Spleen (tissue), 7 donors: Measurements from ENCODE around the gene BTBD2.

Experiments used
- POLR2A ChIP-seq, 3 donors: fragments of 450-650 bp; IDR thresholded peaks; one replicate each; pipeline ENCODE4 v1.5.1; 2017; ENCODE audit warnings: antibody characterized with exemption in 3 of 3, mild to moderate bottlenecking in 1 of 3
- POLR2AphosphoS5 ChIP-seq, 3 donors: sonication (generic); formaldehyde crosslinking; IDR thresholded peaks; one replicate each; pipeline ENCODE4 v1.5.1; 2017; ENCODE audit warnings: antibody characterized with exemption in 3 of 3
- TF ChIP-seq, protein P1 (sequence below), 11 experiments: fragments of 200-600 bp in 7 of 11; fragments of 450-650 bp in 4 of 11; sonication (generic) in 4 of 11; IDR thresholded peaks in 8 of 11; conservative IDR thresholded peaks in 3 of 11; 1 replicate in 7 of 11; 2 replicates in 4 of 11; pipeline versions ENCODE4 v1.4.0 to v1.8.0; 2016 to 2021; ENCODE audit warnings: antibody characterized with exemption in 11 of 11, inconsistent platforms in 4 of 11, mild to moderate bottlenecking in 1 of 11
- donor health status: DM: no; HTN: no; CAD: no; lungs with moderate emphysema.
- donor health status: DM: no; HTN: no; CAD: no.
- donor health status: DM: no; HTN: no; CAD: no.

DNA sequence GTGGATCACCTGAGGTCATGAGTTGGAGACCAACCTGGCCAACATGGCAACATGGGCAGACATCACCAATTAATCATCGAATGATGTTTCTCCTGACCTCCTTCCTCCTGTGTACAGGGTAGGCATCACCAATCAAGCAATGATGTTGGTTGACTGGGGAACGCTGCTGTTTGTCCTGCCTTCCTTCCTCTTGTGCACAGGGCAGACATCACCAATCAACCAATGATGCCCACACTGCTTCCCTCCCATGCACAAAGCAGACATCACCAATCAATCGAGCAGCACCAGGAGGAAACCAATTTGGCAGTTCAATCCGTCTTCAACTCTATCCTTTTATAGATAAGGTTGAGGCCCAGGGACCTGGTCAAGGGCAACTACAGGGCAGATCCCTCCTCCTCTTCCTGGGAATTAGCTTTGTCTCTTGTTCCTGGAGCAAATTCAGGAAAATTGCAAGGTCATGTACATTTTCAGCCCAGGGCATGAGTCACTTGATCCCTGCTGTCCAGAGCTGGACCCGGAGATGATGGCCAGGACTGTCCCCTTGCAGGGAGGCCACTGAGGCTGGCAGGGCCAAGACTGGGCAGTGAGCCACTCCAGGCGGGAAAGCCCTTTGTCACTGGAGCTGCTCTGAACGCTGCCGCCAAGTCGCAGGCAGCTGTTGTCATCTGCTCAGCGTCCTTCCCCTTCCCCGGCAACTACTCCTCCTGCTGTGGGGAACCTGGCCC is 79.9 kb downstream of the BTBD2 start:
- TF ChIP-seq, protein P1, sequence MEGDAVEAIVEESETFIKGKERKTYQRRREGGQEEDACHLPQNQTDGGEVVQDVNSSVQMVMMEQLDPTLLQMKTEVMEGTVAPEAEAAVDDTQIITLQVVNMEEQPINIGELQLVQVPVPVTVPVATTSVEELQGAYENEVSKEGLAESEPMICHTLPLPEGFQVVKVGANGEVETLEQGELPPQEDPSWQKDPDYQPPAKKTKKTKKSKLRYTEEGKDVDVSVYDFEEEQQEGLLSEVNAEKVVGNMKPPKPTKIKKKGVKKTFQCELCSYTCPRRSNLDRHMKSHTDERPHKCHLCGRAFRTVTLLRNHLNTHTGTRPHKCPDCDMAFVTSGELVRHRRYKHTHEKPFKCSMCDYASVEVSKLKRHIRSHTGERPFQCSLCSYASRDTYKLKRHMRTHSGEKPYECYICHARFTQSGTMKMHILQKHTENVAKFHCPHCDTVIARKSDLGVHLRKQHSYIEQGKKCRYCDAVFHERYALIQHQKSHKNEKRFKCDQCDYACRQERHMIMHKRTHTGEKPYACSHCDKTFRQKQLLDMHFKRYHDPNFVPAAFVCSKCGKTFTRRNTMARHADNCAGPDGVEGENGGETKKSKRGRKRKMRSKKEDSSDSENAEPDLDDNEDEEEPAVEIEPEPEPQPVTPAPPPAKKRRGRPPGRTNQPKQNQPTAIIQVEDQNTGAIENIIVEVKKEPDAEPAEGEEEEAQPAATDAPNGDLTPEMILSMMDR (IDR thresholded peaks at IDR 0.05 in 8 of 11, conservative IDR thresholded peaks at IDR 0.05 in 3 of 11) = no peak
- no peak for TF ChIP-seq POLR2A (IDR thresholded peaks at IDR 0.05)
- TF ChIP-seq POLR2AphosphoS5 (IDR thresholded peaks at IDR 0.05) = peak; percentile 80 to 84 (median 82)
